ENCODE results near the gene CEACAM18.

The CEACAM18 gene

GRCh38 chr19:51521357-51521756 lies 43.0 kb downstream of the CEACAM18 start:
- no peaks in the 10 kb centered on the region for H3K27me3 ChIP-seq (ENCODE audit: insufficient read depth, low read length, poor library complexity, severe bottlenecking)
- TF ChIP-seq EZH2phosphoT487 (IDR thresholded peaks at IDR 0.05; ENCODE audit: borderline replicate concordance) (no peak), CTCF (conservative IDR thresholded peaks at IDR 0.05; ENCODE audit: low read length) (no peak)

GRCh38 chr19:51521781-51522180 lies 43.4 kb downstream of the CEACAM18 start:
- Histone ChIP-seq H2AFZ (ENCODE audit: low read length) (no peak overlapping the region), H4K20me1 (ENCODE audit: insufficient read depth, low read length, poor library complexity, severe bottlenecking) (no peaks in the 10 kb centered on the region), H3K9me2 (replicated peaks; ENCODE audit: low read depth, low read length) (no peaks in the 10 kb centered on the region), H3K9me3 (ENCODE audit: insufficient read depth, low read depth, low read length) (no peaks in the 10 kb centered on the region; the same call in 1 of the 2 replicates), H3K27me3 (ENCODE audit: insufficient read depth, low read length, poor library complexity, severe bottlenecking) (no peaks in the 10 kb centered on the region), H3F3A (ENCODE audit: low read depth) (no peaks in the 10 kb centered on the region), H3K36me3 (ENCODE audit: insufficient read depth, low read length) (no peaks in the 10 kb centered on the region), H3K4me2 (ENCODE audit: low read depth, low read length, poor library complexity, severe bottlenecking) (no peak overlapping the region), H3K4me1 (ENCODE audit: insufficient read depth, low read length, poor library complexity, severe bottlenecking) (peaks cover 6% of the 10 kb centered on the region), H3K4me3 (ENCODE audit: low read length, poor library complexity, severe bottlenecking) (no peak overlapping the region), H3K9ac (ENCODE audit: low read depth, low read length, poor library complexity, severe bottlenecking) (no peak overlapping the region), H3K79me2 (ENCODE audit: insufficient read depth, low read length) (no peaks in the 10 kb centered on the region)
- no peak for TF ChIP-seq CTCF (conservative IDR thresholded peaks at IDR 0.05; ENCODE audit: low read length)
- no peak for TF ChIP-seq EZH2phosphoT487 (IDR thresholded peaks at IDR 0.05; ENCODE audit: borderline replicate concordance)

More at GRCh38 chr19:51521357-51521756, 43.0 kb downstream of the CEACAM18 start:
- Histone ChIP-seq H2AFZ (ENCODE audit: low read length) (no peak overlapping the region), H3K9me2 (replicated peaks; ENCODE audit: low read depth, low read length) (no peaks in the 10 kb centered on the region), H3K9me3 (ENCODE audit: insufficient read depth, low read depth, low read length) (no peaks in the 10 kb centered on the region; the same call in 1 of the 2 replicates), H3F3A (ENCODE audit: low read depth) (no peaks in the 10 kb centered on the region), H3K4me3 (ENCODE audit: low read length, poor library complexity, severe bottlenecking) (no peak overlapping the region), H3K9ac (ENCODE audit: low read depth, low read length, poor library complexity, severe bottlenecking) (no peak overlapping the region), H3K79me2 (ENCODE audit: insufficient read depth, low read length) (no peaks in the 10 kb centered on the region), H3K4me1 (ENCODE audit: insufficient read depth, low read length, poor library complexity, severe bottlenecking) (peaks cover 6% of the 10 kb centered on the region), H3K36me3 (ENCODE audit: insufficient read depth, low read length) (no peaks in the 10 kb centered on the region), H4K20me1 (ENCODE audit: insufficient read depth, low read length, poor library complexity, severe bottlenecking) (no peaks in the 10 kb centered on the region), H3K4me2 (ENCODE audit: low read depth, low read length, poor library complexity, severe bottlenecking) (no peak overlapping the region)

GRCh38 chr19:51524666-51525264 lies 46.4 kb downstream of the CEACAM18 start:
- H3K9ac ChIP-seq (ENCODE audit: low read depth, low read length, poor library complexity, severe bottlenecking), result no peak overlapping the region

More at GRCh38 chr19:51524666-51525264, 46.4 kb downstream of the CEACAM18 start:
- Histone ChIP-seq H3K4me2 (ENCODE audit: low read depth, low read length, poor library complexity, severe bottlenecking) (no peak overlapping the region), H2AFZ (ENCODE audit: low read length) (no peak overlapping the region), H3K9me2 (replicated peaks; ENCODE audit: low read depth, low read length) (no peaks in the 10 kb centered on the region), H3K9me3 (ENCODE audit: insufficient read depth, low read depth, low read length) (no peaks in the 10 kb centered on the region), H3K79me2 (ENCODE audit: insufficient read depth, low read length) (no peaks in the 10 kb centered on the region), H3K36me3 (ENCODE audit: insufficient read depth, low read length) (no peaks in the 10 kb centered on the region), H3F3A (ENCODE audit: low read depth) (no peaks in the 10 kb centered on the region), H4K20me1 (ENCODE audit: insufficient read depth, low read length, poor library complexity, severe bottlenecking) (no peaks in the 10 kb centered on the region), H3K4me1 (ENCODE audit: insufficient read depth, low read length, poor library complexity, severe bottlenecking) (peaks cover 6% of the 10 kb centered on the region), H3K4me3 (ENCODE audit: low read length, poor library complexity, severe bottlenecking) (no peak overlapping the region), H3K27me3 (ENCODE audit: insufficient read depth, low read length, poor library complexity, severe bottlenecking) (no peaks in the 10 kb centered on the region)
- TF ChIP-seq CTCF (conservative IDR thresholded peaks at IDR 0.05; ENCODE audit: low read length) (no peak), EZH2phosphoT487 (IDR thresholded peaks at IDR 0.05; ENCODE audit: borderline replicate concordance) (no peak)

All from Loucy (cell line).